ENCODE measurements around the gene KIAA1328.

Gene KIAA1328

GRCh38 chr18:37230768-37231167, 401.8 kb downstream of the KIAA1328 start:
- no peak overlapping the region for H3K4me3 ChIP-seq (ENCODE audit: low read depth in 1 of 2, low read length in 2 of 2)
- no peak overlapping the region for H3K9ac ChIP-seq (ENCODE audit: low read length)
- H3K36me3 ChIP-seq (ENCODE audit: insufficient read depth, low read length): no peaks in the 10 kb centered on the region
- no peak overlapping the region for H3K27ac ChIP-seq (ENCODE audit: low read depth, low read length)
- no peaks in the 10 kb centered on the region for H3K27me3 ChIP-seq (ENCODE audit: control insufficient read depth in 1 of 2, insufficient read depth in 2 of 2, low read length in 2 of 2)
- H3K4me1 ChIP-seq (ENCODE audit: insufficient read depth, low read length): peaks cover 11% of the 10 kb centered on the region
- H3K9me3 ChIP-seq (ENCODE audit: low read length): no peaks in the 10 kb centered on the region

GRCh38 chr18:37231251-37231650, 402.3 kb downstream of the KIAA1328 start:
- no peak overlapping the region for H3K9ac ChIP-seq (ENCODE audit: low read length)
- no peak overlapping the region for H3K4me3 ChIP-seq (ENCODE audit: low read depth in 1 of 2, low read length in 2 of 2)
- H3K27me3 ChIP-seq (ENCODE audit: control insufficient read depth in 1 of 2, insufficient read depth in 2 of 2, low read length in 2 of 2): no peaks in the 10 kb centered on the region
- H3K4me1 ChIP-seq (ENCODE audit: insufficient read depth, low read length): peaks cover 11% of the 10 kb centered on the region
- H3K9me3 ChIP-seq (ENCODE audit: low read length): no peaks in the 10 kb centered on the region
- no peaks in the 10 kb centered on the region for H3K36me3 ChIP-seq (ENCODE audit: insufficient read depth, low read length)
- no peak overlapping the region for H3K27ac ChIP-seq (ENCODE audit: low read depth, low read length)

DNA sequence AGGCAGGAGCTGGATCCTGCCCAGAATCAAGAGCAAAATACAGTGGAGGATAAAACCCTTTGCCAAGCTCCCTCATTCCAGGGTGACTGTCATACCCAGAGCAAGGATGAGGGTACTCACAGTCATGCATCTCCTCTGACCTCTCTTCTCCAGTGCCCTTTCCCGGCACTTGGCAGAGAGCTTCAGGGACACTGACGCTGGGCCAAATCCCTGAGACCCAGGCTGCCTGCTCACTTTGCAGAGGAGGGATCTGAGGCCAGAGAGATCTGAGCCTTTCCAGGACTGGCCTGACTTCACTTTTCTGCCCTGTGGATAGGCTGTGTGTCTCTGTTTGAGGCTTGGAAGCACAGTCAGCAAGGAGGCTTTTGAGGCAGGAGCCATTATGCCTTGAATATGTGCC, 406.7 kb downstream of the KIAA1328 start:
- Histone ChIP-seq H3K4me1 (ENCODE audit: insufficient read depth, low read length) (peaks cover 11% of the 10 kb centered on the region), H3K27me3 (ENCODE audit: control insufficient read depth in 1 of 2, insufficient read depth in 2 of 2, low read length in 2 of 2) (no peaks in the 10 kb centered on the region), H3K9me3 (ENCODE audit: low read length) (no peaks in the 10 kb centered on the region), H3K36me3 (ENCODE audit: insufficient read depth, low read length) (no peaks in the 10 kb centered on the region), H3K9ac (ENCODE audit: low read length) (no peak overlapping the region), H3K4me3 (ENCODE audit: low read depth in 1 of 2, low read length in 2 of 2) (no peak overlapping the region), H3K27ac (ENCODE audit: low read depth, low read length) (no peak overlapping the region)

DNA sequence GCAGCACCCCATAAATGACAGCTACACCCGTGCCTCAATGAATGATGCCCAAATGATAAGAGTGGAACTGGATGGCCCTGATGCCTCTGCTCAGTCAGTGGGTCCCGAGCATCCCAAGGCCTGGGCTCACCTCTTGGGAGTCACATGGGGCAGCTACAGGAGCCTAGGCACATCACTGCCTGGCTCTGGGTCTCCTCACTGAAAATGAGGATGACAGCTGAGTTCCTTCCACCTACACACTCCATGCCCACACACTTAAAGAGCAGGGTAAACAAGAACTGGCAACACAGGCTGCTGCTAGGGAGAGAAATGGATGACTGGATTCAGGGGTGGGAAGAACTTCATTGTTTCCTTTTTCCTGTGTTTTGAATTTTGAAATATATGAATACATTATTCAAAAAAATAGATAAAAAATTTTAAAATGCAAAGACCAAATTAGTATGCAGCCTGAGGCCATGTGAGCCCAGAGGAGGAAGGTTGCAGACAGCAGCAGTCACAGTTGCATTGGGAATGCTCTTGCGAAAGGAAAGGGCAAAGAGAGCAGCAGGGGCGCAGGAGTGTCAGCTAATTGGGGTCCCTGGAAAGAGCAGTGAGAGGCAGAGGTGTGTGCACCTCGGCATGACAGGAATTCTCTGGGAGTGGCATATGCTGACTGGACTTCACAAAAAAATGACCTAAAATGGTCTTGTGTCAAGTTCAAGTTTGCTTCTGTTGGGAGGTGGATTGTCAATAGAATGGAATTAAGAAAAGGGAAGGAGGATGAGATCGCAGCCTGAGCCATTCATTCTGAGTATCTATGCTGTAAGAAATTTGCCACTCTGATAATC, 409.6 kb downstream of the KIAA1328 start:
- H3K9ac ChIP-seq (ENCODE audit: low read length): no peak overlapping the region
- H3K36me3 ChIP-seq (ENCODE audit: insufficient read depth, low read length): no peaks in the 10 kb centered on the region
- no peak overlapping the region for H3K27ac ChIP-seq (ENCODE audit: low read depth, low read length)
- no peaks in the 10 kb centered on the region for H3K4me1 ChIP-seq (ENCODE audit: insufficient read depth, low read length)
- no peaks in the 10 kb centered on the region for H3K9me3 ChIP-seq (ENCODE audit: low read length)
- H3K4me3 ChIP-seq (ENCODE audit: low read depth in 1 of 2, low read length in 2 of 2): no peak overlapping the region
- no peaks in the 10 kb centered on the region for H3K27me3 ChIP-seq (ENCODE audit: control insufficient read depth in 1 of 2, insufficient read depth in 2 of 2, low read length in 2 of 2)

- Histone ChIP-seq H3K4me1 (ENCODE audit: insufficient read depth, low read length) (no peaks in the 10 kb centered on the region), H3K27ac (ENCODE audit: low read depth, low read length) (no peak overlapping the region), H3K36me3 (ENCODE audit: insufficient read depth, low read length) (no peaks in the 10 kb centered on the region), H3K9me3 (ENCODE audit: low read length) (no peaks in the 10 kb centered on the region), H3K4me3 (ENCODE audit: low read depth in 1 of 2, low read length in 2 of 2) (no peak overlapping the region), H3K9ac (ENCODE audit: low read length) (no peak overlapping the region), H3K27me3 (ENCODE audit: control insufficient read depth in 1 of 2, insufficient read depth in 2 of 2, low read length in 2 of 2) (no peaks in the 10 kb centered on the region)
Measured at GRCh38 chr18:37242091-37242490, 413.2 kb downstream of the KIAA1328 start.

DNA sequence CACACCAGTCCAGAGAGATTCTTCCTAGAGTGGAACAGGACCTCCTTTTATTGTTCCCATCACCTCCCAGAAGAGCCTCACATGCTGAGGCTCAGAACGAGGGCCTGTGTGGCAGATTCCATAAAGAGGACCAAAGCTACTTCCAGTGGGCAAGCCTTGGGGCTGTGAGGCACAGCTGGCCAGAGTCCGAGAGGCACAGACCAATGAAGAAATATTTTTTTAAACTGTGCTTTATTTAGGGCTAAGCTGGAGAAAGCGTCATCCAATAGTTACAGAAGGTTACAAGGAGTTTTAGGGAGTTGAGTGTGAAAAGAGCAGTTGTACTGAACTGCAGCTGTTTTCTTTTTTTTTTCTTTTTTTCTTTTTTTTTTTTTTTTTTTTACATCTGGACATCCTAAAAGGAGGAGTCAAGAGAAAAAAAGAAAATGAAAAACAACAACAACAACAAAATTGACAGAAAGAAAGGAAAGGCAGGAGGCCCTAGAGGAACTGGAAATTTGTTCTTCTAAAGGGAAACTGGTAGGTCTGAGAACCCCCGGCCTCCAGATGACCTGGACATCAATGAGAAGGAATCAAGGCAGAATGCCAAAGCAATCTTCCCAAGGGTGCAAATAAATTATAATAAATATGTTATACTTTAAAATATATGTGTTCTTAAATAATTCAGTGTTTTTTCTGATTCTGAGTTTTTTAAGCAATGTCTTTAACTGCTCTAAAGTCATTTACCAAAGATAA, 414.1 kb downstream of the KIAA1328 start:
- H3K27ac ChIP-seq (ENCODE audit: low read depth, low read length): no peak overlapping the region
- H3K4me1 ChIP-seq (ENCODE audit: insufficient read depth, low read length): no peaks in the 10 kb centered on the region
- H3K9me3 ChIP-seq (ENCODE audit: low read length): no peaks in the 10 kb centered on the region
- peaks cover 0 to 4% of the 10 kb centered on the region in 2 donors for H3K27me3 ChIP-seq (ENCODE audit: control insufficient read depth in 1 of 2, insufficient read depth in 2 of 2, low read length in 2 of 2)
- H3K9ac ChIP-seq (ENCODE audit: low read length): no peak overlapping the region
- H3K4me3 ChIP-seq (ENCODE audit: low read depth in 1 of 2, low read length in 2 of 2): no peak overlapping the region
- no peaks in the 10 kb centered on the region for H3K36me3 ChIP-seq (ENCODE audit: insufficient read depth, low read length)

DNA sequence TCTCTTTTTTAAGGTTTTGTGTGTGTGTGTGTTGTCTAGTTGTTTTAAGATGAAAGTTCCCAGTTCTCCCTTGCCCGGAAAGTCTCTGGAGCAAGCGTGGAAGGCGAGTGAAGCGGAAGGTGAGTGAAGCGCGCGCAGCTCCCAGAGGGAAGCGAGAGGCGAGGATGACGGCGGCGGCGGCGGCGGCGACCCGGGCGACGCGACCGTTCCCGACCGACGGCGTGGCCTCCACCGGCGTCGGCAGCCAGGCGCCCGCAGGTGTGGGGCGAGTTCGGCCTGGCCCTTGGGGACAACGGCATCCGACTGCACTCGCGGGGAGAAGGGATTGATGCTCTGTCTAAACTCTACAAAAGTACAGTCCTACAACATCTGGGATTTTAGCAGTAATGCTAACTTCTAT, 414.8 kb downstream of the KIAA1328 start:
- H3K9me3 ChIP-seq (ENCODE audit: low read length): no peaks in the 10 kb centered on the region
- no peaks in the 10 kb centered on the region for H3K4me1 ChIP-seq (ENCODE audit: insufficient read depth, low read length)
- no peak overlapping the region for H3K9ac ChIP-seq (ENCODE audit: low read length)
- peaks cover 0 to 4% of the 10 kb centered on the region in 2 donors for H3K27me3 ChIP-seq (ENCODE audit: control insufficient read depth in 1 of 2, insufficient read depth in 2 of 2, low read length in 2 of 2)
- H3K4me3 ChIP-seq (ENCODE audit: low read depth in 1 of 2, low read length in 2 of 2): no peak overlapping the region
- H3K36me3 ChIP-seq (ENCODE audit: insufficient read depth, low read length): no peaks in the 10 kb centered on the region
- H3K27ac ChIP-seq (ENCODE audit: low read depth, low read length): no peak overlapping the region

- Histone ChIP-seq H3K9me3 (ENCODE audit: low read length) (no peaks in the 10 kb centered on the region), H3K36me3 (ENCODE audit: insufficient read depth, low read length) (no peaks in the 10 kb centered on the region), H3K27me3 (ENCODE audit: control insufficient read depth in 1 of 2, insufficient read depth in 2 of 2, low read length in 2 of 2) (peaks cover 0 to 4% of the 10 kb centered on the region in 2 donors), H3K27ac (ENCODE audit: low read depth, low read length) (no peak overlapping the region), H3K9ac (ENCODE audit: low read length) (no peak overlapping the region), H3K4me3 (ENCODE audit: low read depth in 1 of 2, low read length in 2 of 2) (no peak overlapping the region), H3K4me1 (ENCODE audit: insufficient read depth, low read length) (no peaks in the 10 kb centered on the region)
Measured at GRCh38 chr18:37244618-37245017, 415.7 kb downstream of the KIAA1328 start.

DNA sequence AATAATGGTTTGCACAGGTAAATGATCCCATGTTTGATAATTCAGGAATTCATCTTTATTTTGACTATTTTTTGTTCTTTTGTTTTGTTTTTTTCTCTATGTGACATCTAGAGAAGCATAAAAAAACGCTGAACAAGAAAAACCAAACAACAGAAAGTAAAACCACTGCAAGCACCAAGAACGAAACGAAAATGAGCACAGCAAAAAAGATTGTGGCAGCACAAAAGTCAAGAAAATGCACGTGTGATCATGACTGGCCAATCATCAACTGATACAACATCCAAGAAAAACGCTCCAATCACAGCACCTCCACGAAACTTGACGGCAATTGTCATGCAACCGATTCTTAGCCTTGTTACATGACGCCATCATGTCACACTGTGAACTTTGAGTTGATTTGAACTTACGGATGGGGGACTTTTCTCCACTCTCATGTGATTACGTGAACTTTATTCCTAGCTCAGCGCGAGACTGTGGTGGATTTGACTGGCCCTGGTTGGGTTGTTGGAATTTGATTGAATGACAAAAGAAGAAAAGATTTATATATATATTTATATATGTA, 417.9 kb downstream of the KIAA1328 start:
- Histone ChIP-seq H3K27me3 (ENCODE audit: control insufficient read depth in 1 of 2, insufficient read depth in 2 of 2, low read length in 2 of 2) (peaks cover 0 to 14% of the 10 kb centered on the region in 2 donors), H3K36me3 (ENCODE audit: insufficient read depth, low read length) (no peaks in the 10 kb centered on the region), H3K4me3 (ENCODE audit: low read depth in 1 of 2, low read length in 2 of 2) (no peak overlapping the region), H3K4me1 (ENCODE audit: insufficient read depth, low read length) (no peaks in the 10 kb centered on the region), H3K27ac (ENCODE audit: low read depth, low read length) (no peak overlapping the region), H3K9me3 (ENCODE audit: low read length) (no peaks in the 10 kb centered on the region), H3K9ac (ENCODE audit: low read length) (no peak overlapping the region)

GRCh38 chr18:37247497-37248161, 418.7 kb downstream of the KIAA1328 start:
- Histone ChIP-seq H3K36me3 (ENCODE audit: insufficient read depth, low read length) (no peaks in the 10 kb centered on the region), H3K9me3 (ENCODE audit: low read length) (no peaks in the 10 kb centered on the region), H3K27me3 (ENCODE audit: control insufficient read depth in 1 of 2, insufficient read depth in 2 of 2, low read length in 2 of 2) (peaks cover 0 to 17% of the 10 kb centered on the region in 2 donors), H3K9ac (ENCODE audit: low read length) (no peak overlapping the region), H3K4me3 (ENCODE audit: low read depth in 1 of 2, low read length in 2 of 2) (no peak overlapping the region), H3K4me1 (ENCODE audit: insufficient read depth, low read length) (no peaks in the 10 kb centered on the region), H3K27ac (ENCODE audit: low read depth, low read length) (no peak overlapping the region)

DNA sequence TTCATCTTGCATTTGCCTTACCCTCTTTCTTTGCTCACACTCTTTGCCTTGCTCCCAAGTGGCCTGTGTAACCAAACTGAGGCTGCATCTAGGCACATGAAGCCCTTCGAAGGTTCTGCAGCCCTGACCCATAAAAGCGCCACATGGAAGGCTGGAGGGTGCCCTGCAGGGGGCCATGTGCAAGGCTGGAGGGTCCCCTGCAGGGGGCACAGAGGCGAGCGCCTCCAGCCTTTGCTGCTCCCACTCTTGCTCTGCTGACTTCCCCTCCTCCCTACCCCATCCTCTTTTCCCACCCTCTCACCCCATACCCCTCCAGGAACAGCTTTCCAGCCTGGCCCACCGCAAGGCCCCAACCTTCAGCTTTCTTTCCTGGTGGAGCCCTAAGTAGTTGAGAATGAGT, 419.4 kb downstream of the KIAA1328 start:
- H3K9ac ChIP-seq (ENCODE audit: low read length): no peak overlapping the region
- H3K4me1 ChIP-seq (ENCODE audit: insufficient read depth, low read length): no peaks in the 10 kb centered on the region
- H3K27ac ChIP-seq (ENCODE audit: low read depth, low read length): no peak overlapping the region
- H3K27me3 ChIP-seq (ENCODE audit: control insufficient read depth in 1 of 2, insufficient read depth in 2 of 2, low read length in 2 of 2): peaks cover 0 to 19% of the 10 kb centered on the region in 2 donors
- H3K4me3 ChIP-seq (ENCODE audit: low read depth in 1 of 2, low read length in 2 of 2): no peak overlapping the region
- no peaks in the 10 kb centered on the region for H3K9me3 ChIP-seq (ENCODE audit: low read length)
- H3K36me3 ChIP-seq (ENCODE audit: insufficient read depth, low read length): no peaks in the 10 kb centered on the region
